ENCODE measurements around the gene CDK3. TPM values are rescaled to one million over a fixed set of nuclear protein-coding genes. Genes with fewer than 3 reads are reported as not detected.

The CDK3 gene
- total RNA-seq, 6 experiments from 2014 or later = 1.9 to 2.9 (median 2.1) TPM

GRCh38 chr17:76019833-76020467 lies 19.3 kb downstream of the CDK3 start:
- Mint-ChIP-seq H3K4me3 (no peak overlapping the region), H3K36me3 (ENCODE audit: low read depth) (no peaks in the 10 kb centered on the region), H3K9me3 (no peaks in the 10 kb centered on the region), H3K27ac (no peak overlapping the region), H3K27me3 (ENCODE audit: insufficient read depth) (peaks cover 24% of the 10 kb centered on the region), H3K4me1 (ENCODE audit: low read depth) (no peaks in the 10 kb centered on the region)
- DNase-seq = no peak
- TF ChIP-seq CTCF (IDR thresholded peaks at IDR 0.05) = no peak

DNA sequence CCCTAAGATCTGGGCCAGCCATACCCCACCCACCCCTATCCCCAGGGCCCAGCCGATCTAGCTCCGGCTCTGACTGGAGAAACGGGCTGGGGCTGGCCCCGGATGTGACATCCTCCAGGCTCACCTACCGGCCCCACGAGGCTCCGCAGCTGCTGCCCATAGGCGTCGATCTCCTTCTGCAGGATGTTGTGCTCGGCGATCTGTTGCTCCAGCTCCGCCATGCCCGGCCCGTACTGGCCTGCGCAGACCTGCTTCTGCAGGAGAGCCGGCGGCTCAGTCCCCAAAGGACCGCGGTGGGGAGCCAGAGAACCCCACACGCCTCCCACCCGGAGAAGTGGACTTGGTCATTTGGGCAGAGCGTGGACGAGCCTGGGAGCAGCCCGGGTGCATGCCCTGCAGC lies 21.6 kb downstream of the CDK3 start:
- DNase-seq = no peak
- H3K27me3 Mint-ChIP-seq (ENCODE audit: insufficient read depth) = peaks cover 12% of the 10 kb centered on the region
- H3K36me3 Mint-ChIP-seq (ENCODE audit: low read depth) = no peaks in the 10 kb centered on the region
- no peak overlapping the region for H3K4me3 Mint-ChIP-seq
- no peaks in the 10 kb centered on the region for H3K4me1 Mint-ChIP-seq (ENCODE audit: low read depth)
- no peak for TF ChIP-seq CTCF (IDR thresholded peaks at IDR 0.05)
- no peak overlapping the region for H3K27ac Mint-ChIP-seq
- H3K9me3 Mint-ChIP-seq = no peaks in the 10 kb centered on the region

GRCh38 chr17:76022973-76023899 lies 22.6 kb downstream of the CDK3 start:
- Mint-ChIP-seq H3K36me3 (ENCODE audit: low read depth) (no peaks in the 10 kb centered on the region), H3K27me3 (ENCODE audit: insufficient read depth) (peaks cover 12% of the 10 kb centered on the region), H3K4me1 (ENCODE audit: low read depth) (no peaks in the 10 kb centered on the region), H3K4me3 (no peak overlapping the region), H3K27ac (no peak overlapping the region), H3K9me3 (no peaks in the 10 kb centered on the region)
- no peak for DNase-seq
- no peak for TF ChIP-seq CTCF (IDR thresholded peaks at IDR 0.05)

GRCh38 chr17:76023900-76024237 lies 23.2 kb downstream of the CDK3 start:
- Mint-ChIP-seq H3K27me3 (ENCODE audit: insufficient read depth) (peaks cover 12% of the 10 kb centered on the region), H3K4me3 (no peak overlapping the region), H3K27ac (no peak overlapping the region), H3K36me3 (ENCODE audit: low read depth) (no peaks in the 10 kb centered on the region), H3K4me1 (ENCODE audit: low read depth) (no peaks in the 10 kb centered on the region), H3K9me3 (no peaks in the 10 kb centered on the region)
- no peak for TF ChIP-seq CTCF (IDR thresholded peaks at IDR 0.05)
- DNase-seq = no peak

GRCh38 chr17:76024353-76024752 lies 23.7 kb downstream of the CDK3 start:
- no peak for TF ChIP-seq CTCF (IDR thresholded peaks at IDR 0.05)
- Mint-ChIP-seq H3K36me3 (ENCODE audit: low read depth) (no peaks in the 10 kb centered on the region), H3K4me3 (no peak overlapping the region), H3K9me3 (no peaks in the 10 kb centered on the region), H3K4me1 (ENCODE audit: low read depth) (peaks cover 2% of the 10 kb centered on the region), H3K27ac (no peak overlapping the region), H3K27me3 (ENCODE audit: insufficient read depth) (peaks cover 12% of the 10 kb centered on the region)
- DNase-seq = no peak
